ENCODE data around the gene XBP1. TPM values are rescaled to one million over a fixed set of nuclear protein-coding genes. Genes with fewer than 3 reads are reported as not detected.

The XBP1 gene
- total and polyA plus RNA-seq, 2 donors (not counting 3 experiments of a cell fraction or from before 2014, with no cell fraction given) = 90.4 to 102 TPM

DNA sequence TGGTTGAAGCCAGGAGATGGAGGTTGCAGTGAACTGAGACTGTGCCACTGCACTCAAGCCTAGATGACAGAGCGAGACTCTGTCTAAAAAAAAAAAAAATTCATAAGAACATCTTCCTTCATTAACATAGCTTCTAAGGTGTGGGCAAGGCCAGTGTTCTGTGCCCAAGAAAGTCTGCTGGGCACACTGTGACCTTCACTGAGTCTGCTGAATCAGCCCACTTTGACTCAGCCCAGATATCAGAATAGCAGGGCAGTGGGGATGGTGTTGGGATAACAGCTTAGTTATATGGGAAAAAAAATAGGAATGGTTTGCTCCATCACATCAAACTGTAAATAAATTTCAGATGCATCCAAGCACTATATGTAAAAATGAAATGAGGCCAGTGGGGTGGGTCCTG, 32.4 kb upstream of the XBP1 start:
- H3K27me3 ChIP-seq (ENCODE audit: control insufficient read depth in 2 of 2, insufficient read depth in 2 of 2, low read length in 2 of 2) = no peaks in the 10 kb centered on the region
- no TSS peak for BruUV-seq (replicated peaks)
- H3K36me3 ChIP-seq (ENCODE audit: control insufficient read depth in 2 of 2, extremely low read depth in 1 of 2, insufficient read depth in 2 of 2, low read length in 2 of 2) = no peaks in the 10 kb centered on the region
- no peak overlapping the region for H2AFZ ChIP-seq (ENCODE audit: low read depth, low read length)
- TF ChIP-seq, protein P1, sequence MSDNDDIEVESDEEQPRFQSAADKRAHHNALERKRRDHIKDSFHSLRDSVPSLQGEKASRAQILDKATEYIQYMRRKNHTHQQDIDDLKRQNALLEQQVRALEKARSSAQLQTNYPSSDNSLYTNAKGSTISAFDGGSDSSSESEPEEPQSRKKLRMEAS (IDR thresholded peaks at IDR 0.05; ENCODE audit: insufficient read depth, insufficient read length) = no peak
- TF ChIP-seq POLR2AphosphoS5 (IDR thresholded peaks at IDR 0.05; ENCODE audit: insufficient read depth, low read depth, low read length) (no peak), MYC (IDR thresholded peaks at IDR 0.05; ENCODE audit: low read depth, low read length) (no peak), EZH2 (IDR thresholded peaks at IDR 0.05; ENCODE audit: borderline replicate concordance, low read depth, low read length, severe bottlenecking) (no peak), JUN (IDR thresholded peaks at IDR 0.05; ENCODE audit: borderline replicate concordance, insufficient read depth, insufficient read length, low read depth) (no peak), GATA2 (IDR thresholded peaks at IDR 0.05; ENCODE audit: insufficient read depth, insufficient read length, low read depth, low read length) (no peak), POLR2A (IDR thresholded peaks at IDR 0.05; ENCODE audit: low read depth, low read length) (no peak), FOS (IDR thresholded peaks at IDR 0.05; ENCODE audit: borderline replicate concordance, insufficient read depth, low read length) (no peak)
- TF ChIP-seq, protein P2, sequence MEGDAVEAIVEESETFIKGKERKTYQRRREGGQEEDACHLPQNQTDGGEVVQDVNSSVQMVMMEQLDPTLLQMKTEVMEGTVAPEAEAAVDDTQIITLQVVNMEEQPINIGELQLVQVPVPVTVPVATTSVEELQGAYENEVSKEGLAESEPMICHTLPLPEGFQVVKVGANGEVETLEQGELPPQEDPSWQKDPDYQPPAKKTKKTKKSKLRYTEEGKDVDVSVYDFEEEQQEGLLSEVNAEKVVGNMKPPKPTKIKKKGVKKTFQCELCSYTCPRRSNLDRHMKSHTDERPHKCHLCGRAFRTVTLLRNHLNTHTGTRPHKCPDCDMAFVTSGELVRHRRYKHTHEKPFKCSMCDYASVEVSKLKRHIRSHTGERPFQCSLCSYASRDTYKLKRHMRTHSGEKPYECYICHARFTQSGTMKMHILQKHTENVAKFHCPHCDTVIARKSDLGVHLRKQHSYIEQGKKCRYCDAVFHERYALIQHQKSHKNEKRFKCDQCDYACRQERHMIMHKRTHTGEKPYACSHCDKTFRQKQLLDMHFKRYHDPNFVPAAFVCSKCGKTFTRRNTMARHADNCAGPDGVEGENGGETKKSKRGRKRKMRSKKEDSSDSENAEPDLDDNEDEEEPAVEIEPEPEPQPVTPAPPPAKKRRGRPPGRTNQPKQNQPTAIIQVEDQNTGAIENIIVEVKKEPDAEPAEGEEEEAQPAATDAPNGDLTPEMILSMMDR (IDR thresholded peaks at IDR 0.05; ENCODE audit: extremely low read depth in 1 of 2, insufficient read depth in 1 of 2, low read depth in 1 of 2, low read length in 2 of 2) = no peak
- no peak overlapping the region for H3K9ac ChIP-seq (replicated peaks; ENCODE audit: extremely low read depth, insufficient read depth, low read length)
- FAIRE-seq (no peak), DNase-seq (ENCODE audit: low read depth, low spot score) (no peak)
- no peaks in the 10 kb centered on the region for H4K20me1 ChIP-seq (replicated peaks; ENCODE audit: control insufficient read depth, extremely low read depth, insufficient read depth, low read length)
- H3K9me3 ChIP-seq (replicated peaks; ENCODE audit: control insufficient read depth, insufficient read depth, low read length) = no peaks in the 10 kb centered on the region
- ChIA-PET CTCF (interaction anchor here (5.5 to 7.5 kb wide), 2 partner anchors 209 to 232 kb away, joined by 76 to 246 read pairs; no protein-coding TSS in a partner anchor), POLR2A (no interaction called here)
- H3K4me2 ChIP-seq (ENCODE audit: insufficient read depth, low read length) = no peak overlapping the region
- no peaks in the 10 kb centered on the region for H3K79me2 ChIP-seq (ENCODE audit: control insufficient read depth, insufficient read depth, low read length)
- H3K9me1 ChIP-seq (replicated peaks; ENCODE audit: control insufficient read depth, extremely low read depth, insufficient read depth, low read length) = no peaks in the 10 kb centered on the region
- no peak overlapping the region for H3K27ac ChIP-seq (ENCODE audit: insufficient read depth, low read depth, low read length)
- H3K4me3 ChIP-seq (replicated peaks in 1 of 3; ENCODE audit: insufficient read depth in 1 of 3, low read depth in 1 of 3, low read length in 3 of 3) = no peak overlapping the region
- dilution Hi-C loops (cut with MboI; ENCODE audit: extremely low pct_ligation_motif_present, low sequenced_read_pairs) (no loop called here), intact Hi-C loops (cut with micrococcal nuclease) (no loop called here)
- H3K4me1 ChIP-seq (ENCODE audit: control insufficient read depth, extremely low read depth, insufficient read depth, low read length) = no peaks in the 10 kb centered on the region

Measured in endothelial cell of umbilical vein (primary cell).